HG02840 (cell line): ENCODE data around the gene ATP6V0A4.
"Not testable (repeated sequence)": the region's sequence is repeated elsewhere in the genome, so short reads cannot be mapped to it uniquely, and the experiment has no call there.

Experiments
- ATAC-seq: cut with Tn5 transposase; IDR thresholded peaks from one replicate; pipeline ENCODE4 v1.9.1; 2021; ENCODE audit warnings: mild to moderate bottlenecking, moderate library complexity, moderate number of reproducible peaks; ENCODE audit not compliant: unreplicated experiment, low FRiP score

Gene ATP6V0A4

DNA sequence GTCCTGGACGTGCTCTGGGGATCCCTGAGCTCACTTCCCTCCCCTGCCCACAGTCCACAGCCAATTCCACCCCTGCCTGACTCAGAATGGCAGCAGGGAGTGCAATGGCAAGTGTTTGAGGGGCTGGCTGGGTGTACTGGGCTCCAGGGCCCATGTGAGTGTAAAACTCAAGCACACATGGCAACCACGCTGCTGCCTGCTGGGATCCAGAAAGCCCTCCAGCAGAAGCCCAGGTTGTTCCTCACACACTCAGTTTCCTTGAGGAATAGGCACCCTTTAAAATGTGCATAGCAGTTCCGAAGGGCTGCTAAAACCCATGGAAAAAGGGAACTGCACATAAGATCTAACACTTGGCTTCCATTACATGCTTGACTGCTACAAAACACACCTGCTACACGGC lies 11.3 kb upstream of the ATP6V0A4 start:
- ATAC-seq, result no peak

DNA sequence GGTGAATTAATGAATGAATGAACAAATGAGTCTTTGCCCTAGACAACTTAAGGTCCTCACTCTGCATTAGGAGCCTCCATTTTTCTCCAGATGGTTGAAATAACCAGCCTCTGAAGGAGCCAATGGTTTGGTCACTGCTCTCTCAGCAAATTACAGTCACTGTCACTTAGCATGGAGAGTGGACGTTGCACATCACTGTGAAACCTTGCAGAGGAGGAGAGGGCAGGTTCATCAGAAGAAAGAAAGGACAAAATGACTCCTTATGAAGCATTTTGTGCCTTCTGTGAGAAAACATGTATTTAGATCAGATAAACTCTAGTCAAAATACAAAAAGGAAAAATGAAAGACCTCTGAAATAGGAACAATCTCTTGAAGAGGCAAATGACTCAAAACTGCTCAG lies 6.6 kb upstream of the ATP6V0A4 start:
- ATAC-seq, result no peak

DNA sequence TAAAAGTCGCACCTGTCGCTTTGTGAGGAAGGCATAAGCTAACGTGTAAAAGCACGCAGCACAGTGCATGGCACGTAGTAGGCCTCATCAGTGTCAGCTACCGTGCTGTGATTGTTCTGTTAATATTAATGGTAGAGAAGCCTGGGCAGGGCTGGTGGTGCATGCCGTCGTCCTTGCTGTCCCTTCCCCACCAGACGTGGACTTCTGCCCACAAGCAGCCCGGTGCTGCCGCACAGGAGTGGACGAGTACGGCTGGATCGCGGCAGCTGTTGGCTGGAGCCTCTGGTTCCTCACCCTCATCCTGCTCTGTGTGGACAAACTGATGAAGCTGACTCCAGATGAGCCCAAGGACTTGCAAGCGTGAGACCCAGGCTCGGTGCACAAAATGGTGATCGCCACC lies 4.7 kb upstream of the ATP6V0A4 start:
- no peak for ATAC-seq

DNA sequence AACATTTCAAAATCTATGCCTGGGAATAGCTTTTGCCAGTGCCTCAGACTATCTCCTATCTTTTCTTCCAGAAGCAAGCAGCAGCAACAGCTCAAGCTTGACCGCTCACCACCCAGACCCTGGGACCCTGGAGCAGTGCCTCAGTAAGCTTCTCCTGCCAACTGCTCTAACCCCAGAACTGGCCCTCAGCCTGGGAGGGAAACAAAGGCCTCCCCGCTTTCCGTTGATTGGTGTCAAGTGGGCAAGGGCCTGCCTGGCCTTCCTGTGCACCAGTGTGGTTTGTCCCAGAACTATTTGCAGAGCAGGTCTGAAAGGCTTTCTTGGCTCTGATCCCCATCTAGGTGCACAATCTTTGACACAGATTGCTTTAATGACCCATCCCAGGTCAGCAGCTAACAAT lies 3.3 kb upstream of the ATP6V0A4 start:
- ATAC-seq, result no peak

DNA sequence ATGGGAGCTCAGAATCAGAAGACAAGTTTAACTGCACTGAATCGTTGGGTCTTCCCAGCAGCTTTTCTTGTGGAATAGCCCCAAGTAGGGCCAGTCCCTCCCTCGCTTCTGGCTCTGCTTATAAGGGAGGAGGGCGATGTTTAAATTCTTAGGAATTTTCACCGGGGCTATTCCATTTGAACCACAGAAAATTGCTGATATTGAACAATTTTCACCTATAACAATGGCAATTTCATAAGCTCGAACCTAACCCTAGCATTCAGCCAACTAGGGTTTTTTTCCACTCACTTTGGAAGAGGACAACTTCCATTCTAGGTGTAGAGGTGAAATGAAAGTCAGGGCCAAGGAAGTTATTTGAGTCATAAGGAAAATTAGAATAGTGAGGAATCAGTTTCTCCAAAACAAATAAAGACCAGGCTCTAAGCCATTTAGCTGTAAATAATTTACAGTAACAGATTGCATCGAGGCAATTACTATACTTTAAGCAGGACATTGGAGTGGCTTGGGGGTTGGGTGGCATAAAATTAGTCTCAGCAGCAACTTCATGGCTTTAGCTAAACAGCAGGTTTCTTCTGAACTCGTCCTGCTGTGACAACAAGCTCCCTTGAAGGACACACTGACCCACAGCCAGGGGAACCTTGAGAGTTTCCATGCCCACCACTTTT lies 1.5 kb upstream of the ATP6V0A4 start:
- ATAC-seq, result no peak

DNA sequence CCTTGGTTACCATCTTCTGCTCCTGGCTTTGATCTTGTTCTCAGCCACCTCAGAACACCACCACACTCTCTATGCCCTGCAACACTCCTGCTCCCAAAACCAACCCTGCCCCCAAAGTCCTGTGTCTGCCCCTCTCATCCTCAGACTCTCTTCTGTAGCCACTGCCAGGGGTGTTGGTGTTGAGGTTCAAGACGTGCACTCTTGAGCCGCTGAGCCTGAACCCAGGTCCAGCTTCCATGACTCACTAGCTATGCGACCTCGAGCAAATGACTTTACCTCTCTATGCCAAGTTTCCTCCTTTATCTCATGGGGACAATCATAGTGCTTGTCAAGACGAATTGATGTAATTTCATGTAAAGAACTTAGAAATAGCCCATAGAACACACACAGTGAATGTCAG lies 840 bp upstream of the ATP6V0A4 start:
- no peak for ATAC-seq

DNA sequence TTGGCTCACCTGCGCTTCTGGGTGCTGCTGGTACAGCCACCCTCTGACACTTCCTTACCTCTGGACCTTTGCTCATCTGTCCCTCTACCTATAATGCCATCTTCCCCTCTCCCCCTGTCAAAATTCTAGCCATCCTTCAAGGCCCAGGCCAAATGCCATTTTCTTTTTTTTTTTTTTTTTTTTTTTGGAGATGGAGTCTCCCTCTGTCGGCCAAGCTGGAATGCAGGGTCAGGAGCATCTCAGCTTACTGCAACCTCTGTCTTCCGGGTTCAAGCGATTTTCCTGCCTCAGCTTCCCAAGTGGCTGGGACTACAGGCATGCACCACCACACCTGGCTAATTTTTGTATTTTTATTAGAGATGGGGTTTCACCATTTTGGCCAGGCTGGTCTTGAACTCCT lies 950 bp downstream of the ATP6V0A4 start:
- ATAC-seq, result not testable (repeated sequence)

DNA sequence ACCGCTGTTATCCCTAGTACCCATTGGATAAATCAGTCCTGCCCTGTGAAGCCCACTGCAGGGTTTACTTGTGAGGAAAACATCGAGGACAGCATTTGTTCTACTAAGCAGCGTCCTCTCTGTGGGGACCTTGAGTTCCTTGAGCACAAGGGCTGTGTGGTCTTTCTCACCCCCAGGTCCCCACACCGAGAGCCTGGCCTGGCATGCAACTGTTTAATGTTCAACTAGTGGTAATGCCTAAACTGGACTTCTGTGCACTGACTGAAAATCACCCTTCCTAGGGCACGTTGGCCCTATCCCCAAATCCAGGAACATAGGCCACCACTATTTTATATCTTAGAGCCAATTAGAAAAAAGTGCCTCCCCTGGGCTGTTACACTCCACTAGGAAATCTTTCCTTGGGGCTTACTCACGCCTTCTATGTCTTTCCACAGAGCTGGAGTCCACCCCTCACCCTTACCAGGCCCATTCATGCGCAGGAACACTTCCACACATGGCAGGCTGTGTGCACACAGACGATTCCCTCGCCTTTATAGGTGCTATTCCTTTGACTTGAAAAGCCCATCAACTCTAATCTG lies 1.9 kb downstream of the ATP6V0A4 start:
- no peak for ATAC-seq

DNA sequence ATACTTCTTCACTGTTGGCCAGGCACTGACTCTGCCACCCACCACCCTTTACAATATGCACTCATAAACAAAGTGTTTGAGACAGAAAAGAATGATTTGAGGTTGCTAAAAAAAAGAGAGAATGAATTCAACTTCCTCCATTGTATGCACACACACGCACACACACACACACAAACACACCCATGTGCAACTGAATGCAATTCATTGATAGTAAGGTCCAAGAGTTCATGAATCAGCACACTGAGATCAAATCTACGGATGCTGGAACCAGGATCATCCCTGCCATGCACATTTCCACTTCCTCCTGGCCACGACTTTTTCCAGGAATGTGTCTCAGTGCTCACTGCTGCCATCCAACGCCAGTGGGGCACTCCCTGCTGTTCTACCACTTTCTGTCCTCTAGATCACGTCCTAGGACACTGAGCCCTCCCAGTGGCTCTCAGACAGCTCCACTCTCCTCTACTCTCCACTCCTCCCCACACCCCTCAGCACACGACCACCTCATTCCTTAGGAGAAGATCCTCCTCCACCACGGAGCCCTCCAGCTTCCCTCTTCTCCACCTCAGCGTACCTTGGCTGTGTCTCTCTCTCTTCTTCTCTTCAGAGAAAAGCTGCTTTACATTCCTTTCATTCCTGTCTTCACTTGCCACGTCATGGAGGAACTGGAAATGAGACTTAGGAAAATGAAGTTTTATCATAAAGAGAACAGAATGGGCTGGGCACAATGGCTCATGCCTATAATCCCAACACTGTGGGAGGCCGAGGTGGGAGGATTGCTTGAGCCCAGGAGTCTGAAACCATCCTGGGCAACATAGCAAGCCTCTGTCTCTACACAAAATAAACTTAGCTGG lies 12.2 kb downstream of the ATP6V0A4 start:
- no peak for ATAC-seq

DNA sequence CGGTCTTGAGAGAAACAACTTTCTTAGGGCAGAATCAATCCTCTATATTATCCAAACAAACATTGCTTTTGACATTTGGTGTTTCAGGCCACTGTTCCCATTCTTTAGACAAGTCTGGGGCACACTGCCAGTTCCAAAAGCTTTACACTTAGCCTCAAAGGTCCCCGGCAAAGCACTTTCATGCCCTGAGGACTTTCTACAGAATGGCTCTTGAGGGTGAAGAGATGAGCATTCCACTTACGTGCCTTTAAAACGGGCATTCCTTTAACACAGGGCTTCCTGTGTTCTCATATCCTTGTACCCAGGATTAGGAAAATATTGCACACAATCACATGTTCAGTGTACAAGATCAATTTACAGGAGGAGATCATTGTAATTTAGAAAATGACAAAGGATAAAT lies 13.3 kb downstream of the ATP6V0A4 start:
- ATAC-seq, result no peak

DNA sequence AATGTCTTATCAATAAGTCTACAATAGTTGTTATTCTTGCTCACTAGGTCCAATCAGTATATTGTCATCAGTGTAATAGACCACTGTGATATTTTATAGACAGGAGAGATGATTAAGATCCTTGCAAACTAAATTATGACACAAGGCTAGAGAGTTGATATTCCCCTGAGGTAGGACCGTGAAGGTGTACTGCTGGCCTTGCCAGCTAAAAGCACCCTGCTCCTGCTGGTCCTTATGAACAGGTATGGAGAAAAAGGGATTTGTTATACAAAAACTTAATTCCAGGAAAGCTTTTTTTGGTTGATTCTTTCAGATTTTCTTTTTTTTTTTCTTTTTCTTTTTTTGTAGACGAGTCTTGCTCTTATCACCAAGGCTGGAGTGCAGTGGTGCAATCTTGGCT lies 17.0 kb downstream of the ATP6V0A4 start:
- ATAC-seq, result no peak

DNA sequence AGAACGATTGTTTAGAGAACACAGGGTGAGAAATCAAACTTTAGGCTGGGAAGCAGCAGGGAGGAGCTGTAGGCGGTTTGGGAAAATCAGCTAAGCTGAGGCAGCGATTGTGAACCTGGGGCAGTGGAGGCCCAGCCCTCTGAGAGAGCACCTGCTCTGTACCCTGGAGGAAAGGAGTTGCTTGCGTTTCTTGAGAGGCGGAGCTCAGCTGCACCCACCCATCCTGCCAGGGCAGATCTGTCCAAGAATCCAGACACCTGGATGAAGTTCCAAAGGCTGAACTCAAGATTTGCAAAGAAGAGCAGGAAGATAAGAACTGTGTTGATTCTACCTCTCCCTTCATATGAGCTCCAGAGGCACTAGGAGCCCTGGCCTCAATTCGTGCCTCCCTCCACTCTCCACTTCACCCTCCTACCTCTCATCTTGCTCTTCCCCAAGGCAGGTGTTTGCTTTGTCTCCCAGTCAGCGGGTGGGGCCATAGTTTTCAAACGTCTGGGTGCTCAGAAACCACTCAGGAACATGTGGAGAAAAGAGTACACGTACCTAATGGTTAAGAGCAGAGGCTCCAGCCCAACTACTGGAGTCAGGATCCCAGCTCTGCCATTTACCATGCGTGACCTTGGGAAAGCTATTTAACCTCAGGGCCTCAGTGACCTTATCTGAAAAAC lies 21.7 kb downstream of the ATP6V0A4 start:
- ATAC-seq, result no peak

DNA sequence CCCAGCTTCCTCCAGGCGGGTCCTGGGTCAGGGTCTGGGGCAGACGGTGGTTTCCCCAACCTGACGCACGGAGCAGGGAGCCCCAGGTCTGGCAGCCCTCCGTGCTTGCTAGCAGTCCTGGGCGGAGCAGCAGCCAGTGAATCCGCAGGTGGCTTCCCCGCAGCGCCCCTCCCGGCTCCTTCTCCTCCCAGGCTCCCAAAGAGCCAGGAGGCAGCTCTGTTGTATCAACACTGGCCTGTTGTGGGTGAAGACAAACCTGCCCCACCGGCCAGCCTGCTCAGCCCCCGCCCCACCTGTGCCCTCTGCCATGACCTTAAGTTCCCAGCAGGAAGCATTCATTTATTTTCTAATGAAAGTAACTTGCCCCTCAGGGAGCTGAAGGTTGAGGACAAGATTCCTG lies 24.2 kb downstream of the ATP6V0A4 start:
- ATAC-seq, result no peak

DNA sequence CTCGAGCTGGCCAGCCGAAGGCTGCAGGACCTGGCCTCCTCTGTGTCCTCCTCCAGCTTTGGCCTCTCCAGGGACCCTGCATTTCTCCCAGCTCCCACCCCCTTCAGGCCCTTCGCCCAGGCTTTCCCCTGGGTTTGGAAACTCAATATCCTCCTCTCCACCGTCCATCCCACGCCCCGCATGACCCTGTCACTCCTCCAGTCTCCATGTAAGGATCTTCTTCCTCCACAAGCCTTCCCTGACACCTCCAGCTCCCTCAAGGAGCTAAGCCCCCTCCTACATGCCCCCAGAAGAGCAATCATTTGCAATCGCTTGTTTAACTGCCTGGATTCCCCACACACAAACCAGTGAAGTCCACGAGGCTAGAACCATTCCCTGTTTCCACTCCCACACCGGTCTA lies 24.8 kb downstream of the ATP6V0A4 start:
- ATAC-seq, result no peak

DNA sequence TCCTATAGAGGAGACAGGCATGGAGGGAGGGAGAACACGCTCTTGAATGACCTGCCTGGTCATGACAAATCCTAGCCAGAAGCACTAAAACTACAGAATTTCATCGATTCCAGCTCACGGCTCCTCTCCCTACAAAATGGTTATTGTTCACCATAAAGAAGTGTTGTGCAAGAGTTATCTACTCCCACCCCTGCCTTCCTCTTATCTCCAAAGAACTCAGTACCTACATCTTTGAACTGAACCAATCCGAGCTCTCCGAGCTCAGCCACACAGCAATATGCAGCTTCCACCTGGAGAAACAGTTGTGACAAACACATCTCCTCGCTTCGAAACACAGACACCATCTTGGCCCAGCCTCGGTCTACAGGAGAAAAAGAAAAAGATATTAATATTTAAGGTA lies 27.1 kb downstream of the ATP6V0A4 start:
- no peak for ATAC-seq

DNA sequence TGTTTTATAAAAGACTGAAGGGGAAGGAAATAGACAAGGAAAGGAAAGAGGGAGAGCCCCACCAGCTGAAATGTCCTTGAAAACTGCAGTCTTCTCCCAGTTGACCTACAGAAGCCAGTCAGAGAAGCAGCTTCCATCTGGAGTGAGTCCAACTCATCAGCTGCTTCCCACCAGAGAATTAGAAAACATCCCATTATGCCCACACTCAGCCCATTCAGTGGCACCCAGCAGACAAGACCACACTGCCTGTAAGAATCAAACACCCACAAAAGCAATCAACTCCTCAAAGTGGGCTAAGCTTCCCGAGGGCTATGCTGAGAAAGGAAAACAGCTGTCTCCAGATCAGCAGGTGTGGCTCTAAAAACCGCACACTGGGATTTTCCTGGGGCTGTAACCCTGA lies 29.8 kb downstream of the ATP6V0A4 start:
- ATAC-seq, result no peak

DNA sequence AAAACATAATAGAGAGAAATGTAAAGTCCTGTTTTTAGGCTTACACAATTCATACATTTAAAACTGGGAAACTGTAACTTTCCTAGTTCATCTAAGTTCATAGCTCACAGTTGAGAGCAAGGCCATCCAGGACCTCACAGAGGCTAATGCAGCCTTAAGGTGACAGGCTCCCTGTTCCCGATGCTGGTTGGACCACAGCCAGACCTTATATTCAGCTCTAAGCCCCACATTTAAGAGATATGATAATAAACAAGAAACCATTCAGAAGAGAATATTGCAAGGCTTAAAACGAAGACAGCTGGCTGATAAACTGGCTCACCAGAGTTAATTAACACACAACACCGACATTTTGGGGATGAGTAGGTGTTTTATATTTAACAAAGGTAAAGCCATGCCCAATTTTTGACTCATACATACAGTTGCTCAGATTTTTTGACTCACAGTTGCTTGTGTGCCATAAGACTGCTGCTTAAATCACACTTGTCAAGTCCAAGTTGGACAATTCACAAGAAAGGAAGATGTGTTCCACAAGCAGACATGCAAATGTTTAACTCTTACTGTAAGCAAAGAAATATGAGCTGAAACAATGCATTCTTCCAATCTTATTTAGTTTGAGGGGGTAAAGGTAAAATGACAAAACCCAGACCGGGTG lies 41.3 kb downstream of the ATP6V0A4 start:
- ATAC-seq, result no peak

DNA sequence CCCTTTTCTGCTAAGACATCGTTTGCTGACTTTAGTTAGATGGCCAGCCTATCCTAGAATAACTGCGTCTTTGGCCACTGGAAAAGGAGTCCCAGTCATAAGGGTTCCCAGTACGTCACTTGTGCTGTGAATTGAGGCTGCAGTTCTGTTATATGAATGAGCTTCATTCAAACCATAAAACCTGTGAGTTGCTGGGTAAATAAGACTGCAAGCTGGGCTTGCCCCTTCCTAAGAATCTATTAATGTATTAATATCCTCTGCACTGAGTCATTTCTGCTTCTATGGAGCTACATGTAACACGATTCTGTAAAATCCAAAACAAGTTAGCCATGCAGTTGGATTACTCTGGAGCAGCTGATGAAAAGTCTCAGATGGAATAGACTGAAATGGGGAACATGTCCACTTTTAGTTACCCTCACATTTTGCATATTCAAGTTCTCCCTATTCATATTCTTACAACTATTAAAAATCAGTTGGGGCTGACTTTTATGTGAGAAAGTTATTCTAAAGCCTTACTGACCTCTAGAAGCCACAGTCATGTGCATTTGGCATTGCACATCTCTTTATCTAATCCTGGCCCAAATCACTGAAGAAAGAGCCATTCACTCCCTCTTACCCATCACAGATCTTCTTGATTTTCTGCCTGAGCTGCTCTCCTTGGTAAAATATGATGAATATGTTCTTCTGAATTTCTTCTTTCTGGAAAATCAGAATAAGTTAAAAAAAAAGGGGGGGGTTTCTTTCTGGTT lies 42.0 kb downstream of the ATP6V0A4 start:
- ATAC-seq, result no peak

DNA sequence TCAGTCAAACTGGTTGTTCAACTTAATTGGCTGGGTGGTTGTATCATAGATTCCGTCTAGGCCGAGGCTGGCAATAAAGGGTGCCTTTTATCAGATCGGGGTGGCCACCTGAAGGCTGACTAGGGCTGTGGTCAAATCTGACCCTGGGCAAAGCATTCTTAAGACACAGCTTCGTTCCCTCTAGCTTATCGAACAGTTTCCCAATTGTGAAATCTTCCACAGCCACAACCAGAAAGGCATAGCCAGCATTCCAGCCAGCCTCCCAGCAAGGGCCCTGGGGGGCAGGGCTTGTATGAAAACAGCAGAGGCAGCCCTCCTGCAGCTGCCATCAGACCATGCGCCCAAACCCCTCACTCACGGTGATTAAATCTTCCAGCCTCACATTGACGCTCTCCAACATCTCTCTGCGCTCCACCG lies 42.7 kb downstream of the ATP6V0A4 start:
- ATAC-seq, result no peak

DNA sequence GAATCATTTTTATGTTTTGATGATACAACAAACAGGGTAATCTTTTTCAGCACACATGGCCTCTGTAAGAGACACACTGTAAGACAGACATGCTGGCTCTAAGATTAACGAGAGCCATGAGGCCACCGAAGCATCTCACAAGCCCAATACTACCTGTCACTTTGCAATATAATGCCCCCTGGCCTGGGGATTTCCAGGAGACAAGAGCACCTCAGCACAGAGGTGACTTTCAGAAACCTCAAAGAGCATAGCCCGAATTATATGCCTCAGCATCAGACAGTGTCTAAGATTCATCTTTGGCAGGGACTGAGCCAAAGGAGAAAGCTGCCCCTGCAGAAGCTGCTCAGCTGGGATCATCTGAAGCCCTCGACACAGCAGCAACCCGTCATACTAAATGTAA lies 44.4 kb downstream of the ATP6V0A4 start:
- no peak for ATAC-seq
